Ishikawa (cell line): ENCODE results near the gene NLK.

Source experiments
- CEBPB ChIP-seq: IDR thresholded peaks from 2 replicates; pipeline ENCODE4 v1.6.1; 2012
- CREB1 ChIP-seq: IDR thresholded peaks from 2 replicates; pipeline ENCODE4 v1.6.1; 2012; ENCODE audit warnings: low read depth
- EGR1 ChIP-seq: IDR thresholded peaks from 2 replicates; pipeline ENCODE4 v1.6.1; 2012
- EP300 ChIP-seq: IDR thresholded peaks from 2 replicates; pipeline ENCODE4 v1.6.1; 2012; ENCODE audit warnings: borderline replicate concordance
- FOXM1 ChIP-seq: IDR thresholded peaks from 2 replicates; pipeline ENCODE4 v1.6.1; 2012; ENCODE audit warnings: low read depth, borderline replicate concordance
- NFIC ChIP-seq: IDR thresholded peaks from 2 replicates; pipeline ENCODE4 v1.6.1; 2012
- RAD21 ChIP-seq: IDR thresholded peaks from 2 replicates; pipeline ENCODE4 v1.6.1; 2012; ENCODE audit warnings: low read depth
- TAF1 ChIP-seq: IDR thresholded peaks from 2 replicates; pipeline ENCODE4 v1.6.1; 2012; ENCODE audit warnings: low read depth, mild to moderate bottlenecking
- TCF12 ChIP-seq: IDR thresholded peaks from 2 replicates; pipeline ENCODE4 v1.6.1; 2012; ENCODE audit warnings: low read depth
- TEAD4 ChIP-seq: IDR thresholded peaks from 2 replicates; pipeline ENCODE4 v1.6.1; 2012
- YY1 ChIP-seq: IDR thresholded peaks from 2 replicates; pipeline ENCODE4 v1.6.1; 2012; ENCODE audit warnings: low read depth
- ZBTB7A ChIP-seq: IDR thresholded peaks from 2 replicates; pipeline ENCODE4 v1.6.1; 2012; ENCODE audit warnings: low read depth
- TF ChIP-seq, protein P1 (sequence below): IDR thresholded peaks from 2 replicates; pipeline ENCODE4 v1.6.1; 2012
- TF ChIP-seq, protein P2 (sequence below): IDR thresholded peaks from 2 replicates; pipeline ENCODE4 v1.6.1; 2012
- TF ChIP-seq, protein P3 (sequence below): IDR thresholded peaks from 2 replicates; pipeline ENCODE4 v1.6.1; 2012; ENCODE audit warnings: low read depth, mild to moderate bottlenecking

NLK gene

DNA sequence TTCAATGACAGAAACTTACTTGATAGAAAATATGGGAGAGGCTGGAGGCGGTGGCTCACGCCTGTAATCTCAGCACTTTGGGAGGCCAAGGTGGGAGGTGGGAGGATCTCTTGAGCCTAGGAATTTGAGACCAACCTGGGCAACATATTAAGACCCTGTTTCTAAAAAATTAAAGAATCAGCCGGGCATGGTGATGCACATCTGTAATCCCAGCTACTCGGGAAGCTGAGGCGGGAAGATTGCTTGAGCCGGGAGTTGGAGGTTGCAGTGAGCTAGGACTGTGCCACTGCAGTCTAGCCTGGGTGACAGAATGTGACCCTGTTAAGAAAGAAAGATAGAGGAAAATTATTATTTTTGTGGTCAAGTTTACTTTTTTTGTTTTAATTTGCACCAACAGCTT lies 2.1 kb upstream of the NLK start:
- TF ChIP-seq TAF1, result no peak
- TF ChIP-seq FOXM1, result no peak
- TF ChIP-seq NFIC, result no peak
- TF ChIP-seq TEAD4, result no peak

GRCh38 chr17:28041068-28041843 lies 1.2 kb upstream of the NLK start:
- TF ChIP-seq TCF12 (no peak), CEBPB (no peak), TEAD4 (no peak), EGR1 (peak; percentile 50), YY1 (0 out of 2 replicates have a peak, but pooled peaks have one; percentile 24), TAF1 (peak; percentile 87), CREB1 (peak; percentile 75)
- TF ChIP-seq, protein P1, sequence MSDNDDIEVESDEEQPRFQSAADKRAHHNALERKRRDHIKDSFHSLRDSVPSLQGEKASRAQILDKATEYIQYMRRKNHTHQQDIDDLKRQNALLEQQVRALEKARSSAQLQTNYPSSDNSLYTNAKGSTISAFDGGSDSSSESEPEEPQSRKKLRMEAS, result peak; percentile 55
- TF ChIP-seq, protein P2, sequence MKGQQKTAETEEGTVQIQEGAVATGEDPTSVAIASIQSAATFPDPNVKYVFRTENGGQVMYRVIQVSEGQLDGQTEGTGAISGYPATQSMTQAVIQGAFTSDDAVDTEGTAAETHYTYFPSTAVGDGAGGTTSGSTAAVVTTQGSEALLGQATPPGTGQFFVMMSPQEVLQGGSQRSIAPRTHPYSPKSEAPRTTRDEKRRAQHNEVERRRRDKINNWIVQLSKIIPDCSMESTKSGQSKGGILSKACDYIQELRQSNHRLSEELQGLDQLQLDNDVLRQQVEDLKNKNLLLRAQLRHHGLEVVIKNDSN, result no peak; the same call in 1 of the 2 replicates

GRCh38 chr17:28041844-28042656 lies 427 bp upstream of the NLK start:
- TF ChIP-seq ZBTB7A (0 out of 2 replicates have a peak, but pooled peaks have one; percentile 44), EP300 (no peak)
- TF ChIP-seq, protein P2, result no peak

GRCh38 chr17:28042721-28043291 lies 329 bp downstream of the NLK start:
- TF ChIP-seq, protein P3, sequence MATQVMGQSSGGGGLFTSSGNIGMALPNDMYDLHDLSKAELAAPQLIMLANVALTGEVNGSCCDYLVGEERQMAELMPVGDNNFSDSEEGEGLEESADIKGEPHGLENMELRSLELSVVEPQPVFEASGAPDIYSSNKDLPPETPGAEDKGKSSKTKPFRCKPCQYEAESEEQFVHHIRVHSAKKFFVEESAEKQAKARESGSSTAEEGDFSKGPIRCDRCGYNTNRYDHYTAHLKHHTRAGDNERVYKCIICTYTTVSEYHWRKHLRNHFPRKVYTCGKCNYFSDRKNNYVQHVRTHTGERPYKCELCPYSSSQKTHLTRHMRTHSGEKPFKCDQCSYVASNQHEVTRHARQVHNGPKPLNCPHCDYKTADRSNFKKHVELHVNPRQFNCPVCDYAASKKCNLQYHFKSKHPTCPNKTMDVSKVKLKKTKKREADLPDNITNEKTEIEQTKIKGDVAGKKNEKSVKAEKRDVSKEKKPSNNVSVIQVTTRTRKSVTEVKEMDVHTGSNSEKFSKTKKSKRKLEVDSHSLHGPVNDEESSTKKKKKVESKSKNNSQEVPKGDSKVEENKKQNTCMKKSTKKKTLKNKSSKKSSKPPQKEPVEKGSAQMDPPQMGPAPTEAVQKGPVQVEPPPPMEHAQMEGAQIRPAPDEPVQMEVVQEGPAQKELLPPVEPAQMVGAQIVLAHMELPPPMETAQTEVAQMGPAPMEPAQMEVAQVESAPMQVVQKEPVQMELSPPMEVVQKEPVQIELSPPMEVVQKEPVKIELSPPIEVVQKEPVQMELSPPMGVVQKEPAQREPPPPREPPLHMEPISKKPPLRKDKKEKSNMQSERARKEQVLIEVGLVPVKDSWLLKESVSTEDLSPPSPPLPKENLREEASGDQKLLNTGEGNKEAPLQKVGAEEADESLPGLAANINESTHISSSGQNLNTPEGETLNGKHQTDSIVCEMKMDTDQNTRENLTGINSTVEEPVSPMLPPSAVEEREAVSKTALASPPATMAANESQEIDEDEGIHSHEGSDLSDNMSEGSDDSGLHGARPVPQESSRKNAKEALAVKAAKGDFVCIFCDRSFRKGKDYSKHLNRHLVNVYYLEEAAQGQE, result no peak

DNA sequence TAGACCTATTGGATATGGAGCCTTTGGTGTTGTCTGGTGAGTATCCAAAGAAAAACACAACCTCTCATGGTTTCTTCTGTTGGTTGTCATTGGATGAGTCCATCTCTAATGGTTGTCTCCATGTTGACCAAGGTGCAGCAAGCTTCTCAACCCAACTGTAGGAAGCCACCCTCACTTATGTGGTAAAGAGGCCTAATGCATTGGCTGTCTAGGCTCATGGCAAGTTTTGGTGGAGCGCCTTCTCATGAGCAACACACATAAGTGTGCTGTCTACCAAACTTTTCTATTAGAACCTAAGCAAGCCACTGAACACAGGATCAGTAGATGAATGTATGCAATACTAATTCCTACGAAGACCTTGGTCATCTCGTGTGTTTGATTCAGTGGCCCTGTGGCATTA lies 819 bp downstream of the NLK start:
- TF ChIP-seq, protein P3, result no peak
- TF ChIP-seq, protein P1, result no peak
- TF ChIP-seq ZBTB7A (no peak), RAD21 (no peak), NFIC (no peak)
- TF ChIP-seq, protein P2, result no peak

DNA sequence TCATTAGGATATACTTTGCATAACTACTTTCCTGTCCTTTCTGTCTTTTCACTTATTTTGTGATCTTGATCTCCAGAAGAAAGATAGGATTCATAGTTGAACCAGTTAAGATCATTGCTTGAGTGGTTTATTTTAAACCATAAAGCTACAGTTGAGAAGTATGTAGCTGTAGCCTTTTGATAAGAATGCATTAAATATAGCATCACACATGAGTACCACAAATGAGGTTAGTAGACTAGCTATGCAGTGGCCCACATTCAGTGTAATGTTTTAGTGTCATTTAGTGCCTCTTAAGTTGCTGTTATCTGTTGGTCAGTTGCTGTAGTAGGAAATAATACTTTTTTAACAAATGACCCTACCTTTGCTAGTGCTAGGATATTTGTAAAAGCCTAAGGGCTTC lies 1.3 kb downstream of the NLK start:
- TF ChIP-seq, protein P2, result no peak
- TF ChIP-seq ZBTB7A (no peak), RAD21 (no peak), NFIC (no peak)
- TF ChIP-seq, protein P3, result no peak
